RWPE1 (cell line): ENCODE data around the gene ZSCAN5A.

ENCODE experiments used
- CTCF ChIA-PET: fragments of 350-600 bp; sonication (Branson Sonifier 250); formaldehyde crosslinking; extraction: SDS; loops from one replicate; lab custom pipeline; 2021; lab: Yijun Ruan, JAX
- POLR2A ChIA-PET: fragments of 400-600 bp; formaldehyde crosslinking; extraction: SDS; loops from one replicate; lab custom pipeline; 2020; ENCODE audit warnings: antibody characterized with exemption; ENCODE audit not compliant: low non-redundant PET; lab: Yijun Ruan, JAX
- DNase-seq: peaks from one replicate; pipeline ENCODE4 v3.0.0; 2012; ENCODE audit warnings: low spot score
- H3K27ac ChIP-seq: fragments of 450-650 bp; 2 replicates; pipeline ENCODE4 v1.5.1; 2017
- TF ChIP-seq, protein P1 (sequence below): fragments of 450-650 bp; conservative IDR thresholded peaks from 2 replicates; pipeline ENCODE4 v1.5.1; 2017; ENCODE audit warnings: low read depth, mild to moderate bottlenecking

Gene ZSCAN5A

DNA sequence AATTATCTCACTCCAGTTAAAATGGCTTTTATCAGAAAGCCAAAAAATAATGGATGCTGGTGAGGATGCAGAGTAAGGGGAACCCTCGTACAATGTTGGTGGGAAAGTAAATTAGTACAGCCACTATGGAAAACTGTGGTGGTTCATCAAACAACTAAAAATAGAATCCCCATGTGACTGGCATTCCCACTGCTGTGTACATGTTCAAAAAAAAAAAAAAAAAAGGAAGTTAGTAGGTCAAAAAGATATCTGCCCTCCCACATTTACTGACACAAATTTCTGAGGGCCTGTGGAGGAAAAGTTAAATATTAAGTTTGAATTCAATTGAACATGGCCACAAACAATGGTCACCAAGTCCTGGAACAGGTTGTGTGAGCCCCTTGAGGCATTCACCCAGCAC, 9.8 kb upstream of the ZSCAN5A start:
- CTCF ChIA-PET = no interaction called here
- no peak for DNase-seq
- H3K27ac ChIP-seq = no peak overlapping the region
- POLR2A ChIA-PET = no interaction called here
- TF ChIP-seq, protein P1, sequence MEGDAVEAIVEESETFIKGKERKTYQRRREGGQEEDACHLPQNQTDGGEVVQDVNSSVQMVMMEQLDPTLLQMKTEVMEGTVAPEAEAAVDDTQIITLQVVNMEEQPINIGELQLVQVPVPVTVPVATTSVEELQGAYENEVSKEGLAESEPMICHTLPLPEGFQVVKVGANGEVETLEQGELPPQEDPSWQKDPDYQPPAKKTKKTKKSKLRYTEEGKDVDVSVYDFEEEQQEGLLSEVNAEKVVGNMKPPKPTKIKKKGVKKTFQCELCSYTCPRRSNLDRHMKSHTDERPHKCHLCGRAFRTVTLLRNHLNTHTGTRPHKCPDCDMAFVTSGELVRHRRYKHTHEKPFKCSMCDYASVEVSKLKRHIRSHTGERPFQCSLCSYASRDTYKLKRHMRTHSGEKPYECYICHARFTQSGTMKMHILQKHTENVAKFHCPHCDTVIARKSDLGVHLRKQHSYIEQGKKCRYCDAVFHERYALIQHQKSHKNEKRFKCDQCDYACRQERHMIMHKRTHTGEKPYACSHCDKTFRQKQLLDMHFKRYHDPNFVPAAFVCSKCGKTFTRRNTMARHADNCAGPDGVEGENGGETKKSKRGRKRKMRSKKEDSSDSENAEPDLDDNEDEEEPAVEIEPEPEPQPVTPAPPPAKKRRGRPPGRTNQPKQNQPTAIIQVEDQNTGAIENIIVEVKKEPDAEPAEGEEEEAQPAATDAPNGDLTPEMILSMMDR = no peak

DNA sequence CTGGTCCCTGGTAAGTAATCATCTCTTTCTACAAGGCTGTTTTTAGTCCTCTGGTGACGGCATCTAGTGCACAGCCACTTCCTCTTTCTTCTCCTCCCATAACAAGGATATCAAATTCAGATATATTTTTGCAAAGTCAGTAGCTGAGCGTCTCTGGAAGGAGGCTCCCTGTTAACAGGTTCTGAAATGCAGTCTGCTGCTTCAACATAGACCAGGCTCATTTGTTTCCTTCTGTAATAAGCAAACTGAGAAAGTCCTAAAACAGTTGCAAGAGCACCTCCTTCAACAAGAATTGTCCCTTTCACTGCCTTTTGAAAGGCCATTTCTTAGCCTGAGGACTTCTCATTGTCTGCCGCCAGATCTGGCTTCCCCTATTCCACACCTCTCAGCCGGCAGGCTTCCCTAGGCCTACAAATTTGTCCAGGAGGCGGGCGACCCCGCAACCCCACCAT, 7.4 kb upstream of the ZSCAN5A start:
- TF ChIP-seq, protein P1 = no peak
- no peak overlapping the region for H3K27ac ChIP-seq
- DNase-seq = no peak
- POLR2A ChIA-PET = no interaction called here
- CTCF ChIA-PET = no interaction called here

DNA sequence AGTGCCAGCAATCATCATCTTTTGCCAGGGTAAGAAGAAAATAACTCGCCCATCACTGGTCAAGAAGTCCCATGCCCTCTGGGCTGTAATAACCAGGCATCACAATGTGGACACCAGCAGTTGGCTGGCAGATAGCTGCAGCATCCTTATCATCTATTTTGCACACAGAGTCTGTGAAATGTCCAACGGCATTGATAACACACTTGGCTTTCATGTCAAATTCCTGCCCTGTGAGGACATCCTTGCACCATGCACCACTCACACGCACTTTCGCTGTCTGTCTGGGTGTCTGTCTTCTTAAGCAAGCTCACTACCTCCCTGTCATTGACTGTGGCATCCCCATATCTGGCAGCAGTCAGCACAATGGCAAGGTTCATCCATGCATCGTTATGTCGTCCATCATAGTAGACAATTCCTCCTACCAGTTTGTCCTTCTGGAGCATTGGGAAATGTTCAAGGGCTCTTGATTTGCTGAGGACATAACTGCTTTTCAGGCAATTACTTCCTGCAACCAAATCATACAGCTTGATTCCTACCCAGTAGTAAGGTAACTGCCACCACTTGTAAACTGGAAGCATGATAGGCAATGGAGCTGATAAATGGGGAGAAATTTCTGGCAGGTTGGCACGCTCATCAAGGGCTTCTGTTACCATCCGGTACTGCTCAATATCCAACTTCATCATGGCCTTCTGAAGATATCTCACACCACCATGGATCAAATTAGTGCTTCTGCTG, 6.8 kb upstream of the ZSCAN5A start:
- POLR2A ChIA-PET = no interaction called here
- no peak overlapping the region for H3K27ac ChIP-seq
- TF ChIP-seq, protein P1 = no peak
- CTCF ChIA-PET = no interaction called here
- no peak for DNase-seq

DNA sequence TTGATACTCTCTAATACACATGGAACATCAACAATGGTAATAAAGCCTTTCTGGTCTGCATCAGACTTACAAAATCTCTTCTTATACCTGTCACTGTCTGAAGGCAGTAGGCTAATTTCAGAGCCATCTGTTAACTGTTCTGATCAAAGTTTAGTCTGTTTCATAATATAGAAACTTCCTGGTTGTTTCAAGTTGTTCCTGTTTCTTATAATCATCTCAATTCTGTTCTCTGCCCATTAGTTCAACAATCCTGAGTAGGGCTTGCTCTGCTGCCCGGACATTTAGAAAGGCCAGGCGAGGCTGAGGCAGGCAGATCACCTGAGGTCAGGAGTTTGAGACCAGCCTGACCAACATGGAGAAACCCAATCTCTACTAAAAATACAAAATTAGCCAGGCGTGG, 5.4 kb upstream of the ZSCAN5A start:
- TF ChIP-seq, protein P1 = no peak
- no peak overlapping the region for H3K27ac ChIP-seq
- ChIA-PET POLR2A (no interaction called here), CTCF (no interaction called here)
- DNase-seq = no peak

DNA sequence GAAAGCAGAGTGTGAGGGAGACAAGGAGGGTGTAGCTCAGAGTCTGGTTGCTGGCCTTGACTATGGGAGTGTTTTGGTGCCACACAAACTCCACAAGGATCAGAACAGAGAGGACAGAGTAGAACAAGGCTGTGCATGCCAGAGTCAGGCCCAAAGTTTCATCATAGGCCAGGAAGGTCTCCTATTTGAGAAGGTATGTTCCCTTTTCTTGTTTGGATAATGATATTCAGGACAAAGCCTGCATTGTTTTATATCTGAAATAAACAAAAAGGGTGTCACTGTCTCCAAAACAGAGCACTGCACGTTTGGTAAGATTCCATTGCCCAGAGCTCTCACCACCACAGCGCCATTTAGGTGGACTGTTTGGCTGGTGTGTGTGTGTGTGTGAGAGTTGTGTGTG, 3.1 kb upstream of the ZSCAN5A start:
- ChIA-PET CTCF (interaction anchor here (0.6 kb wide), 1 partner anchor 14 kb away, joined by 3 read pairs; no protein-coding TSS in a partner anchor), POLR2A (interaction anchor here (0.7 kb wide), 1 partner anchor 45 kb away, joined by 3 read pairs; the partner anchor contains the start of gene EDDM13)
- no peak overlapping the region for H3K27ac ChIP-seq
- TF ChIP-seq, protein P1 = no peak
- DNase-seq = no peak

DNA sequence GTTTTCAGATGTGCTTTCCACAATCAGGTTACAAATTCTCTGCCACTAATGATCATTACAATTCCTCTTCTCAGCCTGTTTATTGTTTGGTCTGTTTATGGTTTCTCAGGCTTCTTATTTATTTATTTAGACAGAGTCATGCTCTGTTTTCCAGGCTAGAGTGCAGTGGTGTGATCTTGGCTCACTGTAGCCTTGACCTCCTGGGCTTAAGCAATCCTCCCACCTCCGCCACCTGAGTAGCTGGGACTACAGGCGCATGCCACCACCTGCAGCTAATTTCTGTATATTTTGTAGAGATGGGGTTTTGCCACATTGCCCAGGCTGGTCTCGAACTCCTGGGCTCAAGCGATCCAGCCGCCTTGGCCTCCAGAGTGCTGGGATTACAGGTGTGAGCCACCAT, 2.1 kb upstream of the ZSCAN5A start:
- CTCF ChIA-PET = interaction anchor here (0.6 kb wide), 1 partner anchor 14 kb away, joined by 8 read pairs; no protein-coding TSS in a partner anchor

More for the DNA sequence above, 2.1 kb upstream of the ZSCAN5A start:
- POLR2A ChIA-PET = no interaction called here
- H3K27ac ChIP-seq = no peak overlapping the region
- TF ChIP-seq, protein P1 = no peak
- no peak for DNase-seq
